GM12892 (cell line): ENCODE measurements around the gene FSHR.

Experiments
- DNase-seq: peaks from one replicate; pipeline ENCODE4 v3.0.0; 2011; ENCODE audit not compliant: insufficient read length
- FAIRE-seq: peaks from 2 replicates; lab custom pipeline; 2011; peaks lifted over from hg19 to GRCh38; lab: Jason Lieb, UNC
- POLR2A ChIP-seq: IDR thresholded peaks from 2 replicates; pipeline ENCODE4 v1.6.1; 2011; ENCODE audit warnings: low read depth, low read length, control low read depth
- POLR2AphosphoS5 ChIP-seq: IDR thresholded peaks from 2 replicates; pipeline ENCODE4 v1.6.1; 2011; ENCODE audit warnings: low read depth, low read length, control low read depth
- TAF1 ChIP-seq: IDR thresholded peaks from 2 replicates; pipeline ENCODE4 v1.6.1; 2011; ENCODE audit warnings: low read depth, mild to moderate bottlenecking, control low read depth, low read length, borderline replicate concordance

Gene FSHR

GRCh38 chr2:49164729-49165128 is 10.4 kb upstream of the FSHR start:
- DNase-seq (no peak), FAIRE-seq (no peak)
- no peak for TF ChIP-seq POLR2AphosphoS5
- no peak for TF ChIP-seq POLR2A
- no peak for TF ChIP-seq TAF1

- DNase-seq (no peak), FAIRE-seq (no peak)
- TF ChIP-seq POLR2AphosphoS5 (no peak), TAF1 (no peak), POLR2A (no peak)
Measured at GRCh38 chr2:49162151-49162550, 7.8 kb upstream of the FSHR start.

- TF ChIP-seq POLR2A (no peak), TAF1 (no peak), POLR2AphosphoS5 (no peak)
- no peak for DNase-seq
- no peak for FAIRE-seq
Measured at GRCh38 chr2:49154891-49155290, 576 bp upstream of the FSHR start.

GRCh38 chr2:49153252-49153651 is 1.1 kb downstream of the FSHR start:
- DNase-seq (no peak), FAIRE-seq (no peak)
- TF ChIP-seq POLR2AphosphoS5, result no peak
- no peak for TF ChIP-seq TAF1
- TF ChIP-seq POLR2A, result no peak

- TF ChIP-seq POLR2AphosphoS5 (no peak), POLR2A (no peak), TAF1 (no peak)
- FAIRE-seq, result no peak
Measured at GRCh38 chr2:49152824-49153223, 1.5 kb downstream of the FSHR start.

GRCh38 chr2:49146401-49146800 is 7.9 kb downstream of the FSHR start:
- DNase-seq, result no peak
- TF ChIP-seq TAF1, result no peak
- no peak for FAIRE-seq

More at GRCh38 chr2:49152824-49153223, 1.5 kb downstream of the FSHR start:
- DNase-seq, result no peak

- FAIRE-seq (no peak), DNase-seq (no peak)
- no peak for TF ChIP-seq POLR2A
- no peak for TF ChIP-seq POLR2AphosphoS5
- no peak for TF ChIP-seq TAF1
Measured at GRCh38 chr2:49131801-49132200, 22.5 kb downstream of the FSHR start.

- FAIRE-seq (no peak), DNase-seq (no peak)
- TF ChIP-seq POLR2AphosphoS5 (no peak), POLR2A (no peak), TAF1 (no peak)
Measured at GRCh38 chr2:49129034-49129433, 25.3 kb downstream of the FSHR start.

GRCh38 chr2:49123600-49123999 is 30.7 kb downstream of the FSHR start:
- TF ChIP-seq POLR2AphosphoS5 (no peak), TAF1 (no peak), POLR2A (no peak)
- FAIRE-seq, result no peak
- no peak for DNase-seq

GRCh38 chr2:49122107-49122506 is 32.2 kb downstream of the FSHR start:
- no peak for FAIRE-seq
- no peak for DNase-seq
- TF ChIP-seq TAF1, result no peak
- TF ChIP-seq POLR2AphosphoS5, result no peak
- no peak for TF ChIP-seq POLR2A

- FAIRE-seq (no peak), DNase-seq (no peak)
- TF ChIP-seq POLR2A (no peak), TAF1 (no peak), POLR2AphosphoS5 (no peak)
Measured at GRCh38 chr2:49113046-49113445, 41.3 kb downstream of the FSHR start.

GRCh38 chr2:49111456-49111855 is 42.9 kb downstream of the FSHR start:
- FAIRE-seq (no peak), DNase-seq (no peak)
- TF ChIP-seq POLR2AphosphoS5 (no peak), POLR2A (no peak), TAF1 (no peak)

GRCh38 chr2:49111006-49111405 is 43.3 kb downstream of the FSHR start:
- TF ChIP-seq POLR2A, result no peak
- TF ChIP-seq POLR2AphosphoS5, result no peak
- no peak for TF ChIP-seq TAF1
- no peak for FAIRE-seq
- DNase-seq, result no peak
